Activated naive CD4-positive, alpha-beta T cell treated with anti-CD3 and anti-CD28 coated beads, Interleukin-2, amount 50 U/mL, for 24 hours (primary cell): ENCODE results near the gene RBSN.

Source experiments
- H3K27ac Mint-ChIP-seq: one replicate; pipeline ENCODE4 v1.8.0; 2021; ENCODE audit warnings: mild to moderate bottlenecking, mixed read lengths
- H3K27me3 Mint-ChIP-seq: one replicate; pipeline ENCODE4 v1.8.0; 2021; ENCODE audit warnings: mixed read lengths
- H3K36me3 Mint-ChIP-seq: one replicate; pipeline ENCODE4 v1.8.0; 2021; ENCODE audit warnings: mixed read lengths
- H3K4me1 Mint-ChIP-seq: one replicate; pipeline ENCODE4 v1.8.0; 2021; ENCODE audit warnings: mixed read lengths
- H3K4me3 Mint-ChIP-seq: one replicate; pipeline ENCODE4 v1.8.0; 2021; ENCODE audit warnings: mild to moderate bottlenecking, mixed read lengths
- H3K9me3 Mint-ChIP-seq: one replicate; pipeline ENCODE4 v1.8.0; 2021; ENCODE audit warnings: mixed read lengths

RBSN gene

DNA sequence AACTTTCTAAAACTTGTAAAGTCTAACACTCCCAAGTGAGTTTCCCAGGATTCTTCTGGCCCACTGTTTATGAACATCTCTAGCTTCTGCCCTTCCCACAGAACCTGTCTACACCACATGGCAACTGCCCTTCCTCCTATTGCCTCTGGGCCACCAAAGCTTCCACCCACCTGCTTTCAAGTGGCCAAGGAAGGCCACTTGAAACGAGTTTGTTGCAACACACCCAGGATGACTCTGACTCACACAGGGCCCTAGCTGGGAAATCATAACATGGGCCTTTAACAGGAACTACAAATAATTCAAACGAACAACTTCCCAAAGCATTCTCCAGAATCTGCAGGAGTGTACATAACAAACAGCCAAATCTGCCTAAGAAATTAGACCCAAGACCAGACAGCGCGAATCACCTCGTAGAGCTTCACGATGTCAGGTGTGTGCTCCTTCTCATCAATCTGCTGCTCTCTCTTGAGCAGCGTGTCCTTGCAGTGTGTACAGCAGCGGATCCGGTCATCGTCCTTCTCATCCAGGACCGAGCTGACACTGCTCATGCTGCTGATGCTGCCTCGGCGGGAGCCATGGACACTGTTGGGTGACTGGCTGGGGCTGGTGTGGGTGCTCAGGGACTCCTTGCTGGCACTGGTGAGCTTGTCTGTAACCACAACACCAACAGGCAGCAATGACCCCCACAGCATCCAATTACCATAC lies 16.8 kb downstream of the RBSN start:
- peaks cover 29% of the 10 kb centered on the region for H3K36me3 Mint-ChIP-seq
- H3K27me3 Mint-ChIP-seq: no peaks in the 10 kb centered on the region
- H3K4me3 Mint-ChIP-seq: no peak overlapping the region
- H3K4me1 Mint-ChIP-seq: peaks cover 3% of the 10 kb centered on the region
- no peak overlapping the region for H3K27ac Mint-ChIP-seq
- H3K9me3 Mint-ChIP-seq: no peaks in the 10 kb centered on the region

DNA sequence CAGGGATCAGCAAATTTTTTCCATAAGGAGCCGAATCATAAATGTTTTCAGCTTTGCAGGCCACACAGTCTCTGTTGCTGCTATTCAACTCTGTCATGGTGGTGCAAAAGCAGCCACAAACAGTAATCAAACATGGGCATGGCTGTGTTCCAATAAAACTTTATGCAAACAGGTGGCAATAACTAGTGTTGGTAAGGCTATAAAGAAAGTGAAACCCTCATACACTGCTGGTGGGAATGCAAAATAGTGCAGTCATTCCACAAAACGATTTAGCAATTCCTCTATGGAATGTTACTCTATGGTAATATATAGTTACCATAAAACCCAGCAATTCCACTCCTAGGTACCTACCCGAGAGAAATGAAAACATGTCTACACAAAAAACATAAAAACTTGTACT lies 19.9 kb downstream of the RBSN start:
- no peaks in the 10 kb centered on the region for H3K9me3 Mint-ChIP-seq
- H3K27ac Mint-ChIP-seq: no peak overlapping the region

DNA sequence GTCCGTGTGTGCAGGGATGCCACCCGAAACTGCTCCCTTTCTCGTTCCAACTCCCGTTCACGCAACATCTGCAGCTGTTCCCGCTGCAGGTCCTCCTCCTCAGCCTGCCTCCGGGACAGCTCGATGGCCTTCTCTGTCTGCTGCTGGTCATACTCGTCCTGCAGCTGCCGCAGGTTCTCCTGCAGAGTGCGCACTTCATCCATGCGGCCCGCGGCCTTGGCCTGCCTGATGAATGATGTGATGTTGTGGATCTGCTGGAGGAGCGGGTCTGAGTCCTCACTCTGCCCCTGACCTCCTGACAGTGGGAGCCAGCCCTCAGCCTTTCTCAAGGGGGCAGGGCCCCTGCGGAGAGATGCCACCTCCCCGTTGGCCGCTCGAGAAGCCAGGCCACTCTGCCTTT lies 24.4 kb downstream of the RBSN start:
- no peaks in the 10 kb centered on the region for H3K9me3 Mint-ChIP-seq
- H3K4me3 Mint-ChIP-seq: no peak overlapping the region
- peaks cover 11% of the 10 kb centered on the region for H3K4me1 Mint-ChIP-seq
- H3K27ac Mint-ChIP-seq: no peak overlapping the region
- no peaks in the 10 kb centered on the region for H3K27me3 Mint-ChIP-seq
- peaks cover 20% of the 10 kb centered on the region for H3K36me3 Mint-ChIP-seq

More for the DNA sequence above, 19.9 kb downstream of the RBSN start:
- Mint-ChIP-seq H3K27me3 (no peaks in the 10 kb centered on the region), H3K4me1 (peaks cover 3% of the 10 kb centered on the region), H3K4me3 (no peak overlapping the region), H3K36me3 (peaks cover 29% of the 10 kb centered on the region)

DNA sequence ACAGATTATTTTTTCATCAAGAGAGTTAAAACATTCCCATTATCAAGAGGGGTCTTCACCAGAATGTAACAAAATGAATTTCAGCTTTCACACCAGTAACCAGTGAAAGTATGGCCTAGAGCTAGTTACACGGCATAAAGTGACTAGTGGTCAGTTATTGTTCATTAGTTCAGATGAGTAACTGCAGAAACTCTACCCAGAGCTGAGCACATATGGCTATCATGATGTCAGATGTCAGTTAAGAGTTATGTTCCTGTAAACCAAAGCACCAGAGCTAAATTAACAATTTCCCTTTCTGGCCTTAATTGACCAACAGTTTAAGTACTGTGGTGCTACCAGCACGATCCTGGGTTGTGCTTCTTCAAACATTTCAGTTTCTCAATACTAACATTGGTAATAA lies 27.2 kb downstream of the RBSN start:
- Mint-ChIP-seq H3K9me3 (no peaks in the 10 kb centered on the region), H3K4me1 (peaks cover 9% of the 10 kb centered on the region), H3K27me3 (no peaks in the 10 kb centered on the region), H3K4me3 (no peak overlapping the region), H3K27ac (no peak overlapping the region), H3K36me3 (peaks cover 14% of the 10 kb centered on the region)

DNA sequence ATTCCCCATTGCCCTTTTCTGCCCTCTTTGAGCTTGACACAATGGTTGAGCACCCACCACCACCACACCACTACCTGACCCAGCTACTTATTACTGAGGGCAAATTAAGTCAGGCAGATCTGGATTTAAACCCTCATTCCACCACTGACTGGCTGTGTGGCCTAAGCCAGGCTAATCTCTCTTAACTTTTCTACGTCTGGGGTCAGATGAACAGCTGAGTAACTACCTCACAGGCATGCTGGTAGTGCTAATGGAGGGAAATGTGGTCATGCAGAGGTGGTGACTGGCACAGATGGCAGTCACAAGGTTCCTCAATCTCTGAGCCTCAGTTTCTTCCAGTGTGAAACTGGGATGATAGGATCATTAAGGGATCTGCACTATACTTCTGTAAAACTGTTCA lies 29.5 kb downstream of the RBSN start:
- peaks cover 18% of the 10 kb centered on the region for H3K4me1 Mint-ChIP-seq
- H3K27me3 Mint-ChIP-seq: no peaks in the 10 kb centered on the region
- no peak overlapping the region for H3K4me3 Mint-ChIP-seq
- H3K9me3 Mint-ChIP-seq: no peaks in the 10 kb centered on the region
- peaks cover 7% of the 10 kb centered on the region for H3K36me3 Mint-ChIP-seq
- H3K27ac Mint-ChIP-seq: no peak overlapping the region

DNA sequence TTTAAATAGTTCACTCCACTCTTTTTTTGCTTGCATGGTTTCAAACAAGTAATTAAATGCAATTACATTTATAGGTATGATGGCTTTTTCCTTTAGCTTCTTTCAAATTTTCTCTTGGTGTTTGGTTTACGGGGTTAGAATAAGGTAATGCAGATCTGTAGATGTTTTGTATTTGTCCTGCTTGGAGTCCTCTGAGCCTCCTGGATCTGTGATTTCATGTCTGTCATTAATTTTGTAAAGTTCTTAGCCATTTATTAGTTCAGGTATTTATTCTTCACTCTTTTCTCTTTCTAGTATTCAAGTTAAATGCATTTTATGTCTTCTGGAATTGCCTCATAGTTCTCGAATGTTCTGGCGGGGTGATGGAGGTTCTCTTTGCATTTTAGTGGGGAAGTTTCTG lies 32.5 kb downstream of the RBSN start:
- no peaks in the 10 kb centered on the region for H3K27me3 Mint-ChIP-seq
- H3K9me3 Mint-ChIP-seq: no peaks in the 10 kb centered on the region
- H3K4me3 Mint-ChIP-seq: no peak overlapping the region
- no peak overlapping the region for H3K27ac Mint-ChIP-seq
- H3K36me3 Mint-ChIP-seq: peaks cover 11% of the 10 kb centered on the region
- H3K4me1 Mint-ChIP-seq: peaks cover 22% of the 10 kb centered on the region

DNA sequence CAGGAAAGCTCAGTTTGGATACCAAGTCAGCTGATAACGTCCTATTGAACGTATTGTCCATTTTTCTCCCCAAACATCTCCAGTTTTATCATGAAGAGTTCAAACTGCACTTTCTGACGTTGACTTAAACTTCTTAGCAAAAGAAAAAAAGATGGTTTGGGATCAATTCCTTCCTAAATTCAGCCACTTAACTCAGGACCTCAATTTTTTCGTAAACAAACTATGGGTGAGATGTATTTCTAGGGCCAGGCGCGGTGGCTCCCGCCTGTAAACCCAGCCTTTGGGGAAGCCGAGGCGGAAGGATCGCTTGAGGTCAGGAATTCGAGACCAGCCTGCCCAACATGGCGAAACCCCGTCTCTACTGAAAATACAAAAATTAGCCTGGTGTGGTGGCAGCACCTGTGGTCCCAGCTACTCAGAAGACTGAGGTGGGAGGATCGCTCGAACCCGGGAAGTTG lies 33.4 kb downstream of the RBSN start:
- Mint-ChIP-seq H3K27ac (peak overlapping the region; percentile 95), H3K4me1 (peaks cover 26% of the 10 kb centered on the region), H3K4me3 (peak overlapping the region; percentile 96), H3K36me3 (peaks cover 11% of the 10 kb centered on the region), H3K27me3 (no peaks in the 10 kb centered on the region), H3K9me3 (no peaks in the 10 kb centered on the region)

DNA sequence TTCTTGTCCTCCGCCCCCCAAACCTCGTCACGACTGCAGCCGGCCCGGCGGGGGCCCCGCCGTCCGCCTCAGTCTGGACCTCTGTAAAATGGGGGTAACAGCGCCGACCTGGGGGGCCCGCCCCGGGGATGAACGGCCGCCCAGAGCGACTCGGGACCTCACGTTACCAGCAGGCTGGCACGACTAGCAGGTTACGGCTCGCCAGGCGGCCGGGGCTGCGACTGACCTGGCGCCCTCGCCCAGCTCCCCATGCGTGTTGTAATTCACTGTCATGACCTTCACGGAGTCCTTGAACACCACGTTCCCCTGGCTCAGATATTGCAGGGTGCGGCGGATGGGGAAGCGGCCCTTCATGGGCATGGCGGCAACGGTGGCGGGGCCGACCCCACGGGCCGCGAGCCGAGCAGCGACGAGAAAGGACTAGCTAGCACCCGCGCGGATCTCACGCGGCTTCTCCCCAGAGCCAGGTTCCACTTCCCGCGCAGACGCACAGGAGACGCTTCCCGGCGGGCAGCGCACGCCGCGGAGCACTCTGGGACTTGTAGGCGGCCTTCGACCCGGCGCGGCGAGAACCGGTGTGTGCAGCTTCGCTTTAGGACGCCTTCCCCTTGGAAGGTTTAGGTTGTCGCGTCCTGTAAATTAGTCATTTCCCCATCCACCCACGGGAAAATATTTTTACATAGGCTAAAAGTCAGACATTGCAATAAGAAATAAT lies 34.0 kb downstream of the RBSN start, which contains the start of gene MRPS25:
Gene MRPS25 (minus strand): TSS at position 481 of the 715 bp plus-strand sequence. CDS start 121 bp downstream, at position 360.
- peak within 1 kb of the TSS; percentile 95 for H3K27ac Mint-ChIP-seq
- no peaks in the 10 kb centered on the region for H3K9me3 Mint-ChIP-seq
- no peaks in the 10 kb centered on the region for H3K27me3 Mint-ChIP-seq
- peaks cover 27% of the 10 kb centered on the region for H3K4me1 Mint-ChIP-seq
- H3K4me3 Mint-ChIP-seq: peak within 1 kb of the TSS; percentile 96
- H3K36me3 Mint-ChIP-seq: peaks cover 9% of the 10 kb centered on the region

DNA sequence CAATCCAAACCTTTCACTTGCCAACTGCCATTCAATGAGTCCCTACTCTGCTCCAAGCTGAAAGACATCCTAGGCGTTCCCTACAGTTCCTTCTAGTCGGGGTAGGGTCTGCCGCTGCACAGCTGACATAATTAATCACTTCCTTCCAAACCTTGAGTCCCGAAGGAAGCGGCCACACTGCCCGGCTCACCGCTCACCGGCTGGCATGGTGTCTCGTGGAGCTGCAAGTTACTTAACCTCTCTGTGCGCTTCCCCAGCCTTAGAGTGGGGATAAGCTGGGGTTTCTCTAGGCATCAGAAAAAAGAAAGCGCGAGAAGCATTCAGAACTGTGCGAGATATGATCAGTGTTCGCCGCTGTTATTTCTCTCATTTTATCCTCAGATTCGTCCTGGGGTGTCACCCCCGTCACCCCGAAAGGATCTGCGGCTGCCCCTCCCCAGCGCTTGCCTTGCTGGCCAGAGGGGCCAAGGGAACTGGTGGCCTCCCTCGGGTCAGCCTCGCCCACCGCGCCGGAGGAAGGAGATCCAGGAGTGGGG lies 34.6 kb downstream of the RBSN start:
- peaks cover 9% of the 10 kb centered on the region for H3K36me3 Mint-ChIP-seq
- peak overlapping the region; percentile 95 for H3K27ac Mint-ChIP-seq
- peak overlapping the region; percentile 96 for H3K4me3 Mint-ChIP-seq
- peaks cover 34% of the 10 kb centered on the region for H3K4me1 Mint-ChIP-seq
- no peaks in the 10 kb centered on the region for H3K9me3 Mint-ChIP-seq
- no peaks in the 10 kb centered on the region for H3K27me3 Mint-ChIP-seq

DNA sequence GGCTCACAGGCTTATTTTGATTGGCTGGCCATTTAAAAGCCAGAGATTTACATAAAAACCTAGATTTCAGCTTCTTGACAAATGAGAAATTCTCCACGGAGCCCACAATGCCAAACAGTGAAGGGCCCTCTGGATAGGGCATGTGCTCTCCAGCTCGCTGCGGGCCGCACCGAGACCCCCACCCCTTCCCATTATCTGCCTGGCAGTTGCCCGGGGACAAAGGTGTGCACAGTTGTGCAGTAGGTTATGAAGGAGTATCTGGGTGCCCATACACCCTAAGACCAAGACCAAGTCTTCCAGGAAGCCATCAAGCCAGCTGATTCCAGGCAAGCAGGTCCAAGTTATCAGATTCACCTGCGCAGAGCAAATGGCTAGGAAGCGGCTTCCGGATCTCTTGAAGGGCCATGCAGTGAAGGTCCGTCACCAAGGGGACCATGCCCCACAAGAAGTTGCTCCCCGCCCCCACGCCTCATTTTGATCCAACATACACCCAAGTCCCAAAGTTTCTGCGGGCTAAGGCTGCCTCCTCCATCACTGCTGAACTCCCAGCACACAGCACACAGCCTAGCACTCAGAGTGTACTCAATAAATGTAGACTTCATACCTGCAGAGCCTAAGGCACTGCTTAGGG lies 35.2 kb downstream of the RBSN start:
- Mint-ChIP-seq H3K4me1 (peaks cover 34% of the 10 kb centered on the region), H3K36me3 (peaks cover 9% of the 10 kb centered on the region), H3K27me3 (no peaks in the 10 kb centered on the region), H3K27ac (peak overlapping the region; percentile 95), H3K4me3 (peak overlapping the region; percentile 96), H3K9me3 (no peaks in the 10 kb centered on the region)

DNA sequence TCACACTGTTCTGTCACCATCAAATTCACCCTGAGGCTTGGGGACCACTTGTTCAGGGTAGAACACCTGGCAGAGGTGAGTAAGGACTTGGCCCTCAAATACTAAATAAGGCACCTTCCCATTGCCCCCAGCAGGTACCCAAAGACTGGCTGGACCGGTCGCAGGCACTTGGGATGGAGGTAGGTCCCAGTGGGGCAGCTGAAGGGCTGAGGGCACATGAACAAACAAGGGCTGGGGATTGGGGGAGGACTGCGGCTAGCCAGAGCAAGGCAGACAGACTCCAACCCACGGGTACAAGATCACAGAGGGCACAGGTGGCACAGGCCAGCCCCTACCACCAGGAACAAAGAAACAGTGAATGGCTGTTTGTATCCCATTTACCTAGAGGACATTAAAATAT lies 35.7 kb downstream of the RBSN start:
- H3K27me3 Mint-ChIP-seq: no peaks in the 10 kb centered on the region
- peaks cover 9% of the 10 kb centered on the region for H3K36me3 Mint-ChIP-seq
- peak overlapping the region; percentile 96 for H3K4me3 Mint-ChIP-seq
- peaks cover 38% of the 10 kb centered on the region for H3K4me1 Mint-ChIP-seq
- no peak overlapping the region for H3K27ac Mint-ChIP-seq
- H3K9me3 Mint-ChIP-seq: no peaks in the 10 kb centered on the region

DNA sequence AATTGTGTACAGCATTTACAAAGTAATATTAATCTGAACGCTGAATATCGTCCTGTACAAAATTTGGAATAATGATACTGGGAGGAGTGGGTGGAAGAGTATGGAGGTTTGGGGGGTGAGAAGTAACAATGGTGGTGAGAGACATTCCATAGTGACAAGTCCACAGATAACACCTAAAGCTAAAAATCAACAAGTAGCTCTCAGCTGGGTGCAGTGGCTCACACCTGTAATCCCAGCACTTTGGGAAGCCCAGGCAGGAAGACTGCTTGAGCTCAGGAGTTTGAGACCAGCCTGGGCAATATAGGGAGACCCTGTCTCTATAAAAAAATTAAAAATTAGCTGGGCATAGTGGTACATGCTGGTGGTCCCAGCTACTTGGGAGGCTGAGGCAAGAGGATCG lies 38.9 kb downstream of the RBSN start:
- Mint-ChIP-seq H3K27ac (no peak overlapping the region), H3K9me3 (no peaks in the 10 kb centered on the region), H3K36me3 (peaks cover 14% of the 10 kb centered on the region), H3K4me3 (no peak overlapping the region), H3K4me1 (peaks cover 40% of the 10 kb centered on the region), H3K27me3 (no peaks in the 10 kb centered on the region)

DNA sequence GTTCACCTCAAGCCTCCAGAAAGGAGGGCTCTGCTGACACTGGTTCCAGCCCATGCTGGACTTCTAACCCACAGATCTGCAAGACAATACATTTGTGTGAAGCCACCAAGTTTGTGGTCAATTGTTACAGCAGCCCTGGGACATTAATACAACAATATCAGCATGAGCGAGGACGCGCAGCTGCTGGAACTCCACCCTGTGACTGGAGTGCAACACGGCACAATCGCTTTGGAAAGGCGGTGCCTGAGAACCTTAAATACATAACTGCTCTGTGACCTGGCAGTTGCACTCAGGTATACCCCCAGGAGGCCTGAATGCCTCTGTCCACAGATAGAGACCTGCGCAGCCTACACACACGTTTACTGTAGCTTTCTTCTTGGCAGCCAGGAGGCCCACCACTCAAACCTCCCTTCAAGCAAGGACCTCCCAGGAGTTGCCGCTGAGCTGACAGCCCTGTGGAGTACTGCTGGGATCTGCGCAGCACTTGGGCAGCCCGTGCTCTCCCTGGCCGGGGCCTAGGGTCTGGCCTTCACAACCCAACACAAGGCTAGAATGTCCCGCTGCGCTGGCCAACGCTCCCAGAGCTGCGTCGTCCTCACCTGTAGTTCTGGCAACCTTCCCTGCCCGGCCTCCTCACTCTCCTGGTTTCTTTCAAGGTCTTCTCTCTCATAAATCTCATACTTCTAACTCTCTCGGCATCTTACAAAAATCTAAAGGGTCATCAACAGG lies 42.1 kb downstream of the RBSN start:
- H3K36me3 Mint-ChIP-seq: peaks cover 9% of the 10 kb centered on the region
- no peaks in the 10 kb centered on the region for H3K27me3 Mint-ChIP-seq
- H3K27ac Mint-ChIP-seq: no peak overlapping the region
- H3K9me3 Mint-ChIP-seq: no peaks in the 10 kb centered on the region
- no peak overlapping the region for H3K4me3 Mint-ChIP-seq
- H3K4me1 Mint-ChIP-seq: peaks cover 52% of the 10 kb centered on the region

DNA sequence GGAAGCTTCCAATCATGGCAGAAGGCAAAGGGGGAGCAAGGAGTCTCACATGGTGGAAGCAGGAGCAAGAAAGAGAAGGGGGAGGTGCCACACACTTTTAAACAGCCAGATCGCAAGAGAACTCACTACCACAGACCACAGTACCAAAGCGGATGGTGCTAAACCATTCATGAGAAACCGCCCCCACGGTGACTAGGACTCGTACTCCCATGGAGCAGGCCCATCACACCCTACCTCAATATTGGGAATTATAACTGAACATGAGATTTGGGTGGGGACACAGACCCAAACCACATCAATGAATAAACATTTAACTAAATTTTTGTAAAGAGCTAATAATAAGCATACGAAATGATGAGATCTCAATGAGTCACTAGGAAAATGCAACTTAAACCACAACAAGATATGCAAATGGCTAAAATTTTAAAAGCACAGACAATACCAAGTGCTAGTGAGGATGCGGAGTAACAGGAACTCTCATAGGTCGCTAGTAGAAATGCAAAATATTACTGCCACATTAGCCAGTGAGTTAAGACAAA lies 43.9 kb downstream of the RBSN start:
- H3K27ac Mint-ChIP-seq: peak overlapping the region; percentile 79
- H3K4me1 Mint-ChIP-seq: peaks cover 62% of the 10 kb centered on the region
- H3K36me3 Mint-ChIP-seq: peaks cover 9% of the 10 kb centered on the region
- no peaks in the 10 kb centered on the region for H3K27me3 Mint-ChIP-seq
- no peaks in the 10 kb centered on the region for H3K9me3 Mint-ChIP-seq
- peak overlapping the region; percentile 24 for H3K4me3 Mint-ChIP-seq

DNA sequence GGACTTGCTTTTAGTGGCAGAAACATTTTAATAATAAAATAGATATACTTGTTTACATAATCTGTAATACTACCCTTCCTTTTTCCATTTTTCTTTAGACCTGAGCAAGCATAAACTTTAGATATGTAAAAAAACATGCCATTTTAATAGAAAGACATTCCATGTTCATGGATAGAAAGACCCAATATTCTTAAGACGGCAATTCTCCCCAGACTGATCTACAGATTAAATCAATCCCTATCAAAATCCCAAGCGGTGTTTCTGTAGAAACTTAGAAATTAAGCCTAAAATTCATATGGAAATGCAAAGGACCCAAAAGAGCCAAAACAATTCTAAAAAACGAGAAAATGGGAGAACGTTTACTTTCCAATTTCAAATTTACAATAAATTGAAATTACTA lies 45.4 kb downstream of the RBSN start:
- H3K27me3 Mint-ChIP-seq: no peaks in the 10 kb centered on the region
- H3K9me3 Mint-ChIP-seq: no peaks in the 10 kb centered on the region
- H3K36me3 Mint-ChIP-seq: peaks cover 9% of the 10 kb centered on the region
- peak overlapping the region; percentile 41 for H3K27ac Mint-ChIP-seq
- peaks cover 52% of the 10 kb centered on the region for H3K4me1 Mint-ChIP-seq
- H3K4me3 Mint-ChIP-seq: peak overlapping the region; percentile 39
